Nephron progenitor cell (in vitro differentiated cells): ENCODE results near the gene ABCD2.

Source experiments
- DNase-seq: peaks from one replicate; pipeline ENCODE4 v3.0.0; 2021
- H3K27ac Mint-ChIP-seq: 2 replicates; pipeline ENCODE4 v1.8.0; 2021; ENCODE audit warnings: mild to moderate bottlenecking, moderate library complexity, mixed read lengths
- H3K27me3 Mint-ChIP-seq: 2 replicates; pipeline ENCODE4 v1.8.0; 2021; ENCODE audit warnings: mild to moderate bottlenecking, low read depth, mixed read lengths; ENCODE audit not compliant: poor library complexity
- H3K36me3 Mint-ChIP-seq: 2 replicates; pipeline ENCODE4 v1.8.0; 2021; ENCODE audit warnings: low read depth, mixed read lengths
- H3K4me1 Mint-ChIP-seq: 2 replicates; pipeline ENCODE4 v1.8.0; 2021; ENCODE audit warnings: mixed read lengths
- H3K4me3 Mint-ChIP-seq: 2 replicates; pipeline ENCODE4 v1.8.0; 2021; ENCODE audit warnings: mild to moderate bottlenecking, moderate library complexity, mixed read lengths
- H3K9me3 Mint-ChIP-seq: 2 replicates; pipeline ENCODE4 v1.8.0; 2021; ENCODE audit warnings: mild to moderate bottlenecking, moderate library complexity, mixed read lengths
- TF ChIP-seq, protein P1 (sequence below): fragments of 200-600 bp; sonication (generic); IDR thresholded peaks from 2 replicates; pipeline ENCODE4 v1.5.0; 2021; ENCODE audit warnings: antibody characterized with exemption

Gene ABCD2

GRCh38 chr12:39619660-39620433, at the start of gene ABCD2:
Gene ABCD2 (minus strand): TSS chr12:39619803. CDS start chr12:39619615, 188 bp downstream.
- TF ChIP-seq, protein P1, sequence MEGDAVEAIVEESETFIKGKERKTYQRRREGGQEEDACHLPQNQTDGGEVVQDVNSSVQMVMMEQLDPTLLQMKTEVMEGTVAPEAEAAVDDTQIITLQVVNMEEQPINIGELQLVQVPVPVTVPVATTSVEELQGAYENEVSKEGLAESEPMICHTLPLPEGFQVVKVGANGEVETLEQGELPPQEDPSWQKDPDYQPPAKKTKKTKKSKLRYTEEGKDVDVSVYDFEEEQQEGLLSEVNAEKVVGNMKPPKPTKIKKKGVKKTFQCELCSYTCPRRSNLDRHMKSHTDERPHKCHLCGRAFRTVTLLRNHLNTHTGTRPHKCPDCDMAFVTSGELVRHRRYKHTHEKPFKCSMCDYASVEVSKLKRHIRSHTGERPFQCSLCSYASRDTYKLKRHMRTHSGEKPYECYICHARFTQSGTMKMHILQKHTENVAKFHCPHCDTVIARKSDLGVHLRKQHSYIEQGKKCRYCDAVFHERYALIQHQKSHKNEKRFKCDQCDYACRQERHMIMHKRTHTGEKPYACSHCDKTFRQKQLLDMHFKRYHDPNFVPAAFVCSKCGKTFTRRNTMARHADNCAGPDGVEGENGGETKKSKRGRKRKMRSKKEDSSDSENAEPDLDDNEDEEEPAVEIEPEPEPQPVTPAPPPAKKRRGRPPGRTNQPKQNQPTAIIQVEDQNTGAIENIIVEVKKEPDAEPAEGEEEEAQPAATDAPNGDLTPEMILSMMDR, result no peak
- Mint-ChIP-seq H3K36me3 (no peaks in the 10 kb centered on the region), H3K9me3 (no peaks in the 10 kb centered on the region), H3K27me3 (no peaks in the 10 kb centered on the region), H3K27ac (no peak within 1 kb of the TSS), H3K4me1 (no peaks in the 10 kb centered on the region), H3K4me3 (no peak within 1 kb of the TSS)
- peak; percentile 66 for DNase-seq

- no peaks in the 10 kb centered on the region for H3K9me3 Mint-ChIP-seq
- no peaks in the 10 kb centered on the region for H3K4me1 Mint-ChIP-seq
- peaks cover 3% of the 10 kb centered on the region for H3K27me3 Mint-ChIP-seq
- H3K27ac Mint-ChIP-seq, result peak overlapping the region; percentile 89
- DNase-seq, result no peak
- H3K36me3 Mint-ChIP-seq, result no peaks in the 10 kb centered on the region
- no peak overlapping the region for H3K4me3 Mint-ChIP-seq
- TF ChIP-seq, protein P1, result no peak
These were observed 40.5 kb upstream of the ABCD2 start for GRCh38 chr12:39660101-39660500.

- TF ChIP-seq, protein P1, result no peak
- Mint-ChIP-seq H3K4me1 (no peaks in the 10 kb centered on the region), H3K36me3 (no peaks in the 10 kb centered on the region), H3K9me3 (no peaks in the 10 kb centered on the region), H3K27ac (no peak overlapping the region), H3K27me3 (peaks cover 4% of the 10 kb centered on the region), H3K4me3 (no peak overlapping the region)
- DNase-seq, result no peak
These were observed 27.8 kb upstream of the ABCD2 start for GRCh38 chr12:39647383-39647782.

GRCh38 chr12:39646963-39647362, 27.4 kb upstream of the ABCD2 start:
- no peak for DNase-seq
- H3K9me3 Mint-ChIP-seq, result no peaks in the 10 kb centered on the region
- TF ChIP-seq, protein P1, result no peak
- no peaks in the 10 kb centered on the region for H3K36me3 Mint-ChIP-seq
- H3K27ac Mint-ChIP-seq, result no peak overlapping the region
- H3K27me3 Mint-ChIP-seq, result peaks cover 4% of the 10 kb centered on the region
- H3K4me3 Mint-ChIP-seq, result no peak overlapping the region
- no peaks in the 10 kb centered on the region for H3K4me1 Mint-ChIP-seq

DNA sequence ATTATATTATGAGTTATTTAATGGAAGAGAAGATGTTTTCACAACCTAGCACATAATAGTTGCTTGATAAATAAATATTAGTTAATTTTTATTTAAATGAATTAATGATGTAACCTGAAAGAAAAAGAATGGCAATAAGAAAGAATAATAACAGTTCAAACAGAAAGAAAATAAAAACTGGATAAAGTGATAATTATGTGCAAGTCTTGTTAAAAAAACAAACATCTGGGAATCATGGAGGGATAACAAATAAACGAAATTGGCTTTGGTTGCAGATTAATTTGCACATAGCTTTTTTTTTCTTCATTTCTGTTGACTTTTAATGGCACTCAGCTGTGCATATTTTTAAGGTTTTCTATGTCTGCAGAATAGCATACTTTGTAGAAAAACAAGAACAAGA, 23.4 kb upstream of the ABCD2 start:
- Mint-ChIP-seq H3K27ac (no peak overlapping the region), H3K4me1 (no peaks in the 10 kb centered on the region), H3K9me3 (no peaks in the 10 kb centered on the region)

More for the DNA sequence above, 23.4 kb upstream of the ABCD2 start:
- H3K27me3 Mint-ChIP-seq, result peaks cover 4% of the 10 kb centered on the region
- no peak for DNase-seq
- no peak overlapping the region for H3K4me3 Mint-ChIP-seq
- TF ChIP-seq, protein P1, result no peak
- H3K36me3 Mint-ChIP-seq, result no peaks in the 10 kb centered on the region
